PFSK-1 (cell line): ENCODE measurements around the gene PRDM16.

Source experiments
- FOXP2 ChIP-seq: optimal IDR thresholded peaks from 2 replicates; pipeline ENCODE3; 2011; ENCODE audit warnings: borderline replicate concordance, control low read depth, inconsistent platforms; ENCODE audit not compliant: insufficient read depth; ENCODE audit errors: extremely low read length, extremely low read depth
- POLR2AphosphoS5 ChIP-seq: IDR thresholded peaks from 2 replicates; pipeline ENCODE4 v1.6.1; 2012; ENCODE audit warnings: low read depth, mild to moderate bottlenecking, control low read depth, low read length, moderate library complexity
- SIN3A ChIP-seq: IDR thresholded peaks from 2 replicates; pipeline ENCODE4 v1.6.1; 2012; ENCODE audit warnings: mild to moderate bottlenecking, low read length, moderate library complexity, borderline replicate concordance; ENCODE audit not compliant: insufficient read depth
- TAF1 ChIP-seq: IDR thresholded peaks from 2 replicates; pipeline ENCODE4 v1.6.1; 2012; ENCODE audit warnings: low read length, control low read depth, borderline replicate concordance; ENCODE audit not compliant: insufficient read depth
- TF ChIP-seq, protein P1 (sequence below), 2 experiments: IDR thresholded peaks; 2 replicates each; pipeline versions ENCODE4 v1.6.1 to v1.8.0; 2011 to 2012; ENCODE audit warnings: low read depth in 2 of 2, low read length in 2 of 2, control low read depth in 1 of 2, inconsistent platforms in 1 of 2, mild to moderate bottlenecking in 1 of 2, moderate library complexity in 1 of 2; ENCODE audit not compliant: insufficient read depth in 1 of 2

The PRDM16 gene

DNA sequence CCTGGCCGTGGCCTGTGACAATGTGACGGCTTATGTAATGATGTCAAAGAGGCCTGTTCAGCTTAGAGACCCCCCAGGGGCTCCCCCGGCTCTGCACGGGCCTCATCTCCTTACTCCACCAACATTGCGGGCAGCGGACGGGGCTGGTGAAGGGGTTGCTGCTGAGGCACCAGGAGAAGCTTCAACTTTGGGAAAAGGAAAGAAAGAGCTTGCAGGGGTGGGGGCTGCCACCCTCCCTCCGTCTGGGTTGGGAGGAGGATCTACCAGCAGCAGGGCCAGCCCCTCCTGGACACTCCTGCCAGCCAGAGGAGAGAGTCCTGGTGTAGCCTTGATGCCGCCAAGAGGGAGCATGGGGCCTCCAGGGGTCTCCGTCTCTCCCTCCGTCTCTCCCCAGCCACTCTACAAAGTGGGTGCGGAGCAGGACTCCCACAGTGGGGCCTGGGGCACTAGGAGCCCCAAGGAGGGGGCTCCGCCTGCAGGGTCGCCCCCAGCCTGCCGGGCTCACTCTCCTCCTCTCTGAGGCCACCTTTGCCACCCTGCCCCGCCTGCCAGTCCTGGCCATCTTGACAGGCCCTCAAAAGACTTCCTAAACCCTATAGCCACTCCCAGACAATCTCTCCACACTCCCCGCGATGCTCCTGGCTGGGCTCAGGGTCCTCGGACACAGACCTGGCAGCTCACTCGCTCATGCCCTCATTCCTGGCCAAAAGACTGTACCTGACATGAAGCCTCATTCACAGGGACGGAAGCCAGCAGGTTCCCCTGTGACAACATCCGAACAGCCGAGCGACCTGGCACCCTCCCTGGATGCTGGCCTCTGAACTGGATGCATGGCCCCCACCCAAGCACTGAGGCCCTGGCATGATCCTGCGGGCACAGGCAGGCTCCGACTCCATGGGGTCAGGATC lies 255.0 kb downstream of the PRDM16 start:
- TF ChIP-seq SIN3A: no peak
- TF ChIP-seq POLR2AphosphoS5: no peak
- no peak for TF ChIP-seq FOXP2
- no peak for TF ChIP-seq TAF1
- TF ChIP-seq, protein P1, sequence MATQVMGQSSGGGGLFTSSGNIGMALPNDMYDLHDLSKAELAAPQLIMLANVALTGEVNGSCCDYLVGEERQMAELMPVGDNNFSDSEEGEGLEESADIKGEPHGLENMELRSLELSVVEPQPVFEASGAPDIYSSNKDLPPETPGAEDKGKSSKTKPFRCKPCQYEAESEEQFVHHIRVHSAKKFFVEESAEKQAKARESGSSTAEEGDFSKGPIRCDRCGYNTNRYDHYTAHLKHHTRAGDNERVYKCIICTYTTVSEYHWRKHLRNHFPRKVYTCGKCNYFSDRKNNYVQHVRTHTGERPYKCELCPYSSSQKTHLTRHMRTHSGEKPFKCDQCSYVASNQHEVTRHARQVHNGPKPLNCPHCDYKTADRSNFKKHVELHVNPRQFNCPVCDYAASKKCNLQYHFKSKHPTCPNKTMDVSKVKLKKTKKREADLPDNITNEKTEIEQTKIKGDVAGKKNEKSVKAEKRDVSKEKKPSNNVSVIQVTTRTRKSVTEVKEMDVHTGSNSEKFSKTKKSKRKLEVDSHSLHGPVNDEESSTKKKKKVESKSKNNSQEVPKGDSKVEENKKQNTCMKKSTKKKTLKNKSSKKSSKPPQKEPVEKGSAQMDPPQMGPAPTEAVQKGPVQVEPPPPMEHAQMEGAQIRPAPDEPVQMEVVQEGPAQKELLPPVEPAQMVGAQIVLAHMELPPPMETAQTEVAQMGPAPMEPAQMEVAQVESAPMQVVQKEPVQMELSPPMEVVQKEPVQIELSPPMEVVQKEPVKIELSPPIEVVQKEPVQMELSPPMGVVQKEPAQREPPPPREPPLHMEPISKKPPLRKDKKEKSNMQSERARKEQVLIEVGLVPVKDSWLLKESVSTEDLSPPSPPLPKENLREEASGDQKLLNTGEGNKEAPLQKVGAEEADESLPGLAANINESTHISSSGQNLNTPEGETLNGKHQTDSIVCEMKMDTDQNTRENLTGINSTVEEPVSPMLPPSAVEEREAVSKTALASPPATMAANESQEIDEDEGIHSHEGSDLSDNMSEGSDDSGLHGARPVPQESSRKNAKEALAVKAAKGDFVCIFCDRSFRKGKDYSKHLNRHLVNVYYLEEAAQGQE (IDR thresholded peaks at IDR 0.05; ENCODE audit: insufficient read depth in 1 of 2, low read depth in 2 of 2, low read length in 2 of 2): no peak

DNA sequence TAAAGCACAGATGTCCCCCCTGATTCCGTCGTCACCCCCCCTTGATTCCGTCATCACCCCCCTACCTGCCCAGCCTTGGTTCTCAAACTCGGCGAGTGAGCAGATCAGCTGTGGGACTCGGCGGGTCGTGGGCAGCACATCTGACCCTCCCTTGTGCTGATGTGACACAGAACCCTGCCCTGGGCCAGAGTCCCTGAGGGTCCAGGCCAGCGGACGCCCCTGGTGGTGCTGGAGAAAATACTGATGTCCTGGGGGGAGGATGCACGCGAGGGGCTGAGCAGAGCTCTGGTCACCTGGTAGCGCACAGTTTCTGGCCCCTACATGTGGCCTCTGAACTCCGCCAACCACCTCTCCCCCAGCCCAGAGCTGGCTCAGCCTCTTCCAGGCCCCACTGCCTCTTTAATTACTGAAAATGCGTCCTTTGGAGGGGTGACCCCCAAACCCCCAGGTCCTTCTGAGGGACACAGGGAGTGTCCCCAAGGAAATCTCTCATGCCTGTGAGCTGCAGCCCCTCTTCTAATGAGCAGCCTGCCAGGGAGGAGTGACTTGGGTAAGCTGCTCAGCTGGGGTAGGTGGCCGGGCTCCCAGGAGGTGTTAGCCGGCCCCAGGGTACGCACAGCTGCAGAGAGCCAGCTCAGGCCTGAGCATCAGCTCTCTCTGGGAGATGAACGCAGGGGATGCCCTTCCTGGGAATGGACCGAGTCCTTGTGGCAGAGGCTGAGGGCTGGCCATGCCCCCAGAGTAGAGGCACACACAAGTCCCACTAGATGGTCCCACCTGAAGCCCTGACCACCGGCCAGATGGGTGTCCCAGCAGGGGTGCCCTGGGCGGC lies 255.9 kb downstream of the PRDM16 start:
- TF ChIP-seq, protein P1 (IDR thresholded peaks at IDR 0.05; ENCODE audit: insufficient read depth in 1 of 2, low read depth in 2 of 2, low read length in 2 of 2): no peak
- TF ChIP-seq POLR2AphosphoS5 (no peak), TAF1 (no peak), FOXP2 (no peak)

DNA sequence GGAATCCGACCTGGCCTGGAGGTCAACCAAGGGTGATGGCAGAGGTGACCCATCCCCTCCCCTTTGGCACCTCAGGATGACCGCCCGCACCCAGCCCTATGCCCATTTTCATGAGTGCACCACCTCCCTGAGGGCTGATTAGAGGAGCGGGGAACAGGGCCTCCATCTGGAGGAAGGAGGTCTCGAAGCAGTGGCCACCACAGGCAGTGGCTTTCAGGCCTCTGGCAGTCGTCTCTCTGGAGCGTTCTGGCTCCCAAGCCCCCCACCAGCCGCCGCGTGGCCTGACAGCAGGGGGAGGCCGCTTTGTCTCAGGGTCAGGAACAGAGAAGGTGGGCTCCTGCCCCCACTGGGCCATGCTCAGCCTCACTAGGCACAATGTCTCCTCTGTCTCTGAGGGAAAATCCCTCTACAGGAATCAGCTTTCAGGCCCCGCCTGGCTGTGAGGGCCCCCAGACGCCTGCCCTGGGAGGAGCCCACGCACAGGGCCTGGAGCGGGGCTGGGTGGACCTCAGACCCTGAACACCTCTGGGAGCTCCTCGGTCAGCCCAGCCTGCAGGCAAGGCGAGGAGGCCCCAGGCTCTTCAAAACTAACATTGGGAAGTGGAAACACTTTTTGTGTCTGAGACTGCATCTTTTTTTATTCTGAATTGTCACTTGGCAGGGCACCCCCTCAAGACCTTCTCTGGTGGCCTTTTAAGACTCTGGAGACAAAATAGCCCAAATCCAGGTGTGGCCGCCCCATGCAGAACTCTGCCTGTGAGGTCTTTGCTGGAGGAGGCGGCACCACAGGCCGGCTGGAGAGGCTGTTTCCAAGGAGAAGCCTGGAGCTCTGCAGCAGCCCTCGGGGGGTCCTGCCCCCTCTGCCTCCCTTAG lies 257.7 kb downstream of the PRDM16 start:
- TF ChIP-seq TAF1 (no peak), SIN3A (no peak), FOXP2 (no peak), POLR2AphosphoS5 (no peak)
- TF ChIP-seq, protein P1 (IDR thresholded peaks at IDR 0.05; ENCODE audit: insufficient read depth in 1 of 2, low read depth in 2 of 2, low read length in 2 of 2): no peak

DNA sequence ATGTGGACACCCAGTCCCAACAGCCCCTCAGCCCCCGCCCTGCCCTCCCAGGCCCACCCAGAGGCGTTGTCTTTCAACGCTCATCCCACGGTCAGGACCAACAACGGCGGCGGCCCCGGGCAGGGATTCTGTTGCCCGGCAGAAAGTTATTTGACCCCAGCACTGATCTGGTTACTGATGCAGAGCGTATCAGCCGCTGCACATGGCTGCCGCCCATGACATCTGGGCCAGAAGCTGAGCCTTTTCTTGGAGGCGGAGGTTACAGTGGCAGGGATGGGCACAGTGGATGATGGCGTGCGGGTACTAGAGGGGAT lies 258.3 kb downstream of the PRDM16 start:
- TF ChIP-seq POLR2AphosphoS5: no peak
- TF ChIP-seq SIN3A: no peak
- TF ChIP-seq, protein P1 (IDR thresholded peaks at IDR 0.05; ENCODE audit: insufficient read depth in 1 of 2, low read depth in 2 of 2, low read length in 2 of 2): no peak
- TF ChIP-seq FOXP2: no peak
- no peak for TF ChIP-seq TAF1
